ENCODE measurements around the gene SERPINB6.

Gene SERPINB6

GRCh38 chr6:2971420-2972218 is at the start of gene SERPINB6:
Gene SERPINB6, minus strand, starts transcription at chr6:2971567. Its CDS starts 12,235 bp downstream, at chr6:2959332.
- Histone ChIP-seq H3K36me3 (ENCODE audit: control insufficient read depth, insufficient read depth, low read length, severe bottlenecking) (peaks cover 6% of the 10 kb centered on the region), H3K9me3 (ENCODE audit: control insufficient read depth, low read length) (no peaks in the 10 kb centered on the region), H3K4me1 (ENCODE audit: control insufficient read depth, insufficient read depth, low read length) (peaks cover 9% of the 10 kb centered on the region), H3K4me3 (ENCODE audit: low read length) (peak within 1 kb of the TSS; percentile 86), H3K9ac (ENCODE audit: low read length) (peak within 1 kb of the TSS; percentile 93), H3K27me3 (replicated peaks; ENCODE audit: control insufficient read depth, insufficient read depth, low read length) (no peaks in the 10 kb centered on the region)
- peak; percentile 87 for DNase-seq (ENCODE audit: low read depth)

GRCh38 chr6:3019749-3020320 is 48.5 kb upstream of the SERPINB6 start:
- H3K9ac ChIP-seq (ENCODE audit: low read length): no peak overlapping the region
- peaks cover 47% of the 10 kb centered on the region for H3K36me3 ChIP-seq (ENCODE audit: control insufficient read depth, insufficient read depth, low read length, severe bottlenecking)
- H3K4me3 ChIP-seq (ENCODE audit: low read length): no peak overlapping the region
- H3K9me3 ChIP-seq (ENCODE audit: control insufficient read depth, low read length): no peaks in the 10 kb centered on the region
- peaks cover 35% of the 10 kb centered on the region for H3K4me1 ChIP-seq (ENCODE audit: control insufficient read depth, insufficient read depth, low read length)
- no peaks in the 10 kb centered on the region for H3K27me3 ChIP-seq (replicated peaks; ENCODE audit: control insufficient read depth, insufficient read depth, low read length)
- no peak for DNase-seq (ENCODE audit: low read depth)

- Histone ChIP-seq H3K9ac (ENCODE audit: low read length) (no peak overlapping the region), H3K27me3 (replicated peaks; ENCODE audit: control insufficient read depth, insufficient read depth, low read length) (no peaks in the 10 kb centered on the region), H3K9me3 (ENCODE audit: control insufficient read depth, low read length) (no peaks in the 10 kb centered on the region), H3K4me1 (ENCODE audit: control insufficient read depth, insufficient read depth, low read length) (peaks cover 28% of the 10 kb centered on the region), H3K36me3 (ENCODE audit: control insufficient read depth, insufficient read depth, low read length, severe bottlenecking) (peaks cover 54% of the 10 kb centered on the region), H3K4me3 (ENCODE audit: low read length) (no peak overlapping the region)
- no peak for DNase-seq (ENCODE audit: low read depth)
Measured at GRCh38 chr6:3019065-3019464, 47.7 kb upstream of the SERPINB6 start.

- no peak for DNase-seq (ENCODE audit: low read depth)
Measured at GRCh38 chr6:3017304-3017703, 45.9 kb upstream of the SERPINB6 start.

GRCh38 chr6:3016473-3017280 is 45.3 kb upstream of the SERPINB6 start:
- Histone ChIP-seq H3K36me3 (ENCODE audit: control insufficient read depth, insufficient read depth, low read length, severe bottlenecking) (peaks cover 74% of the 10 kb centered on the region), H3K4me3 (ENCODE audit: low read length) (no peak overlapping the region), H3K9ac (ENCODE audit: low read length) (no peak overlapping the region), H3K9me3 (ENCODE audit: control insufficient read depth, low read length) (peaks cover 7% of the 10 kb centered on the region), H3K4me1 (ENCODE audit: control insufficient read depth, insufficient read depth, low read length) (peaks cover 21% of the 10 kb centered on the region), H3K27me3 (replicated peaks; ENCODE audit: control insufficient read depth, insufficient read depth, low read length) (no peaks in the 10 kb centered on the region)
- DNase-seq (ENCODE audit: low read depth): no peak

More at GRCh38 chr6:3017304-3017703, 45.9 kb upstream of the SERPINB6 start:
- peaks cover 19% of the 10 kb centered on the region for H3K4me1 ChIP-seq (ENCODE audit: control insufficient read depth, insufficient read depth, low read length)
- peaks cover under 1% of the 10 kb centered on the region for H3K9me3 ChIP-seq (ENCODE audit: control insufficient read depth, low read length)
- H3K36me3 ChIP-seq (ENCODE audit: control insufficient read depth, insufficient read depth, low read length, severe bottlenecking): peaks cover 68% of the 10 kb centered on the region
- no peak overlapping the region for H3K9ac ChIP-seq (ENCODE audit: low read length)
- no peak overlapping the region for H3K4me3 ChIP-seq (ENCODE audit: low read length)
- H3K27me3 ChIP-seq (replicated peaks; ENCODE audit: control insufficient read depth, insufficient read depth, low read length): no peaks in the 10 kb centered on the region

- peaks cover 80% of the 10 kb centered on the region for H3K36me3 ChIP-seq (ENCODE audit: control insufficient read depth, insufficient read depth, low read length, severe bottlenecking)
- H3K4me3 ChIP-seq (ENCODE audit: low read length): no peak overlapping the region
- peaks cover 10% of the 10 kb centered on the region for H3K4me1 ChIP-seq (ENCODE audit: control insufficient read depth, insufficient read depth, low read length)
- no peaks in the 10 kb centered on the region for H3K27me3 ChIP-seq (replicated peaks; ENCODE audit: control insufficient read depth, insufficient read depth, low read length)
- no peak overlapping the region for H3K9ac ChIP-seq (ENCODE audit: low read length)
- peaks cover 19% of the 10 kb centered on the region for H3K9me3 ChIP-seq (ENCODE audit: control insufficient read depth, low read length)
- DNase-seq (ENCODE audit: low read depth): no peak
Measured at GRCh38 chr6:3015144-3015543, 43.8 kb upstream of the SERPINB6 start.

GRCh38 chr6:3014675-3015066 is 43.3 kb upstream of the SERPINB6 start:
- H3K9me3 ChIP-seq (ENCODE audit: control insufficient read depth, low read length): peaks cover 19% of the 10 kb centered on the region
- no peak overlapping the region for H3K9ac ChIP-seq (ENCODE audit: low read length)
- H3K36me3 ChIP-seq (ENCODE audit: control insufficient read depth, insufficient read depth, low read length, severe bottlenecking): peaks cover 80% of the 10 kb centered on the region
- no peak overlapping the region for H3K4me3 ChIP-seq (ENCODE audit: low read length)
- no peak for DNase-seq (ENCODE audit: low read depth)
- no peaks in the 10 kb centered on the region for H3K27me3 ChIP-seq (replicated peaks; ENCODE audit: control insufficient read depth, insufficient read depth, low read length)
- peaks cover 6% of the 10 kb centered on the region for H3K4me1 ChIP-seq (ENCODE audit: control insufficient read depth, insufficient read depth, low read length)

- Histone ChIP-seq H3K4me3 (ENCODE audit: low read length) (no peak overlapping the region), H3K36me3 (ENCODE audit: control insufficient read depth, insufficient read depth, low read length, severe bottlenecking) (peaks cover 83% of the 10 kb centered on the region), H3K27me3 (replicated peaks; ENCODE audit: control insufficient read depth, insufficient read depth, low read length) (no peaks in the 10 kb centered on the region), H3K9me3 (ENCODE audit: control insufficient read depth, low read length) (peaks cover 19% of the 10 kb centered on the region), H3K4me1 (ENCODE audit: control insufficient read depth, insufficient read depth, low read length) (peaks cover 6% of the 10 kb centered on the region), H3K9ac (ENCODE audit: low read length) (no peak overlapping the region)
- DNase-seq (ENCODE audit: low read depth): no peak
Measured at GRCh38 chr6:3013901-3014674, 42.7 kb upstream of the SERPINB6 start.

- H3K27me3 ChIP-seq (replicated peaks; ENCODE audit: control insufficient read depth, insufficient read depth, low read length): no peaks in the 10 kb centered on the region
- H3K9ac ChIP-seq (ENCODE audit: low read length): no peak overlapping the region
- DNase-seq (ENCODE audit: low read depth): peak; percentile 42
- H3K4me1 ChIP-seq (ENCODE audit: control insufficient read depth, insufficient read depth, low read length): peaks cover 6% of the 10 kb centered on the region
- H3K36me3 ChIP-seq (ENCODE audit: control insufficient read depth, insufficient read depth, low read length, severe bottlenecking): peaks cover 83% of the 10 kb centered on the region
- H3K4me3 ChIP-seq (ENCODE audit: low read length): no peak overlapping the region
- peaks cover 19% of the 10 kb centered on the region for H3K9me3 ChIP-seq (ENCODE audit: control insufficient read depth, low read length)
Measured at GRCh38 chr6:3013486-3013885, 42.1 kb upstream of the SERPINB6 start.

GRCh38 chr6:3011592-3011991 is 40.2 kb upstream of the SERPINB6 start:
- Histone ChIP-seq H3K4me1 (ENCODE audit: control insufficient read depth, insufficient read depth, low read length) (peaks cover 6% of the 10 kb centered on the region), H3K9me3 (ENCODE audit: control insufficient read depth, low read length) (peaks cover 19% of the 10 kb centered on the region), H3K4me3 (ENCODE audit: low read length) (no peak overlapping the region), H3K36me3 (ENCODE audit: control insufficient read depth, insufficient read depth, low read length, severe bottlenecking) (peaks cover 84% of the 10 kb centered on the region), H3K27me3 (replicated peaks; ENCODE audit: control insufficient read depth, insufficient read depth, low read length) (no peaks in the 10 kb centered on the region), H3K9ac (ENCODE audit: low read length) (no peak overlapping the region)
- no peak for DNase-seq (ENCODE audit: low read depth)

All from adipocyte (in vitro differentiated cells).